T-helper 1 cell treated with Interleukin-12 subunit alpha and Interleukin-12 subunit beta and Interleukin-4 antibody, amounts not matched to agents 30 ng/mL and 1 ng/mL, for 36 hours (primary cell): Measurements from ENCODE around the gene SORD. TPM values are rescaled to one million over a fixed set of nuclear protein-coding genes. Genes with fewer than 3 reads are reported as not detected.
"Not testable (repeated sequence)": the region's sequence is repeated elsewhere in the genome, so short reads cannot be mapped to it uniquely, and the experiment has no call there.

Experiments
- intact Hi-C: fragments of 100-400 bp; cut with micrococcal nuclease; formaldehyde crosslinking; loops from one replicate; pipeline ENCODE4 v1.15.1; 2024
- total RNA-seq: library from RNA; stranded (reverse); gene quantifications from 2 replicates; pipeline ENCODE4 v1.2.3, GENCODE V29; 2022

The SORD gene
- total RNA-seq, result 6.7 and 6.8 TPM in 2 replicates

- intact Hi-C loops, result loop anchor here (1.0 to 10.0 kb wide), 5 partner anchors 138 to 596 kb away; partner anchors contain the start of genes CTDSPL2 and SPG11
These were observed at the start of gene SORD for GRCh38 chr15:45022871-45023658. Gene SORD, plus strand, starts transcription at chr15:45023195. Its CDS starts 89 bp downstream, at chr15:45023284.

- intact Hi-C loops, result not testable (repeated sequence)
These were observed 46.8 kb upstream of the SORD start for GRCh38 chr15:44976183-44976582.

- intact Hi-C loops, result not testable (repeated sequence)
These were observed 45.2 kb upstream of the SORD start for GRCh38 chr15:44977781-44978180.

- intact Hi-C loops, result not testable (repeated sequence)
These were observed 43.2 kb upstream of the SORD start for GRCh38 chr15:44979617-44980339.

GRCh38 chr15:44984144-44984543 lies 38.9 kb upstream of the SORD start:
- intact Hi-C loops, result not testable (repeated sequence)

- intact Hi-C loops, result not testable (repeated sequence)
These were observed 36.5 kb upstream of the SORD start for GRCh38 chr15:44986346-44987055.

- intact Hi-C loops, result not testable (repeated sequence)
These were observed 35.3 kb upstream of the SORD start for GRCh38 chr15:44987711-44988110.

GRCh38 chr15:44988184-44988869 lies 34.7 kb upstream of the SORD start:
- intact Hi-C loops, result not testable (repeated sequence)

GRCh38 chr15:44988870-44989219 lies 34.1 kb upstream of the SORD start:
- intact Hi-C loops, result not testable (repeated sequence)

- intact Hi-C loops, result not testable (repeated sequence)
These were observed 25.4 kb upstream of the SORD start for GRCh38 chr15:44997632-44998031.

GRCh38 chr15:44999105-44999504 lies 23.9 kb upstream of the SORD start:
- intact Hi-C loops, result no loop called here

- intact Hi-C loops, result not testable (repeated sequence)
These were observed 21.8 kb upstream of the SORD start for GRCh38 chr15:45001180-45001579.

- intact Hi-C loops, result not testable (repeated sequence)
These were observed 19.1 kb upstream of the SORD start for GRCh38 chr15:45003731-45004410.

GRCh38 chr15:45004590-45005175 lies 18.3 kb upstream of the SORD start:
- intact Hi-C loops, result not testable (repeated sequence)

GRCh38 chr15:45009046-45009445 lies 13.9 kb upstream of the SORD start:
- intact Hi-C loops, result no loop called here

- intact Hi-C loops, result not testable (repeated sequence)
These were observed 7.9 kb upstream of the SORD start for GRCh38 chr15:45015114-45015513.

GRCh38 chr15:45020222-45020900 lies 2.6 kb upstream of the SORD start:
- intact Hi-C loops, result loop anchor here (5.0 to 10.0 kb wide), 3 partner anchors 136 to 356 kb away; partner anchors contain the start of gene SPG11

- intact Hi-C loops, result loop anchor here (5.0 to 10.0 kb wide), 3 partner anchors 136 to 356 kb away; partner anchors contain the start of gene SPG11
These were observed 2.1 kb upstream of the SORD start for GRCh38 chr15:45020901-45021259.

- intact Hi-C loops, result loop anchor here (5.0 to 10.0 kb wide), 3 partner anchors 137 to 357 kb away; partner anchors contain the start of gene SPG11
These were observed 1.6 kb upstream of the SORD start for GRCh38 chr15:45021348-45021747.
